Activated CD4-positive, alpha-beta T cell treated with anti-CD3 and anti-CD28 coated beads, Interleukin-2, Interleukin-4, amounts not matched to agents 100 ng/mL and 50 ng/mL, durations not matched to agents 16 hours and 8 hours (primary cell): Measurements from ENCODE around the gene HCN2.

Experiments
- DNase-seq: peaks from one replicate; pipeline ENCODE4 v3.0.0-alpha.2; 2020; ENCODE audit warnings: low spot score

Gene HCN2

DNA sequence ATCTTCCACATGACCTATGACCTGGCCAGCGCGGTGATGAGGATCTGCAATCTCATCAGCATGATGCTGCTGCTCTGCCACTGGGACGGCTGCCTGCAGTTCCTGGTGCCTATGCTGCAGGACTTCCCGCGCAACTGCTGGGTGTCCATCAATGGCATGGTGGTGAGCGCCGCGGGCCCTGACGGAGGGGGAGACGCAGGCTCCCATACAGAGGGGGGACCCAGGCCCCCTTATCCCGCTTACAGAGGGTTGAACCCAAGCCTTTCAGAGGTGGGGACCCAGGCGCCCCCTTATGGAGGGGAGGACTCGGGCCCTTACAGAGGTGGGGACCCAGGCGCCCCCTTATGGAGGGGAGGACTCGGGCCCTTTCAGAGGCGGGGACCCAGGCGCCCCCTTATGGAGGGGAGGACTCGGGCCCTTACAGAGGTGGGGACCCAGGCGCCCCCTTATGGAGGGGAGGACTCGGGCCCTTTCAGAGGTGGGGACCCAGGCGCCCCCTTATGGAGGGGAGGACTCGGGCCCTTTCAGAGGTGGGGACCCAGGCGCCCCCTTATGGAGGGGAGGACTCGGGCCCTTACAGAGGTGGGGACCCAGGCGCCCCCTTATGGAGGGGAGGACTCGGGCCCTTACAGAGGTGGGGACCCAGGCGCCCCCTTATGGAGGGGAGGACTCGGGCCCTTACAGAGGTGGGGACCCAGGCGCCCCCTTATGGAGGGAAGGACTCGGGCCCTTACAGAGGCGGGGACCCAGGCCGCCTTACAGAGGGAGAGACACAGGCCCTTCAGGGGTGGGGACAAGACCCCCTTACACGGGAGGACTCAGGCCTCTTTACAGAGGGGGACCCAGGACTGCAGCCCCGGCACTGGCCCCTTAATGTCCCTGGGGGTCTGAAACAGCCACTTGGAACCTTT, 15.6 kb downstream of the HCN2 start:
- peak; percentile 44 for DNase-seq

DNA sequence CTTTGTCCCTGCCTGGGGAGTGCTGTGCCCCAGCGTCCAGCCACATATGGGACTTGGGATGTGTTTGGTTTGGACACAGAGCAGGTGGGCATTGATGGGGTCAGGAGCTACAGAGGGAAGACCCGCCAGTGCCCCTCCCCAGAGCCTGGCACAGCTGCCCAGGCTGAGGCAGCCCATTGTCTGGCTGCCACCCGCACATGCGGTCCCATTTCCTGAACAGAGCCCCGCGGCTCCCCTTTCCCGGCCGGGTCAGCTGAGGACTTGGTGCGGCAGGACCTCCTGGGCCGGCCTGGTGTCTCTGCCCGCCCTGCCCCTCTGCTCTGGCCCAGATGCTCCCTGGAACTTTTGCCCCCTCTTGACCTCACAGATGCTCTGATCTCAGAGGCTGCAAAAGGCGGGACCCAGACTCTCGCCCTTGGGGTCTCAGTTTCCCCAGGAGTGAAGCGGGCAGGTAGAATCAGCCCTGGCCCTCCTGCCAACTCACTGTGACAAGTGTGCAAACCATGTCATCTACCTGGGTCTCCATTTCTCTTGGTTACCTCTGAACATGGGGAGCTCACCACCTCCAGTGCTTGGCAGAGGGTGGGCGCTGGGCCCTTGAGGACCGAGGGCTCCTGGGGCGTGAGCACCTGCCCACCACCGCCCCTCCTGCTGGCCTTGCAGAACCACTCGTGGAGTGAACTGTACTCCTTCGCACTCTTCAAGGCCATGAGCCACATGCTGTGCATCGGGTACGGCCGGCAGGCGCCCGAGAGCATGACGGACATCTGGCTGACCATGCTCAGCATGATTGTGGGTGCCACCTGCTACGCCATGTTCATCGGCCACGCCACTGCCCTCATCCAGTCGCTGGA, 17.8 kb downstream of the HCN2 start:
- no peak for DNase-seq

DNA sequence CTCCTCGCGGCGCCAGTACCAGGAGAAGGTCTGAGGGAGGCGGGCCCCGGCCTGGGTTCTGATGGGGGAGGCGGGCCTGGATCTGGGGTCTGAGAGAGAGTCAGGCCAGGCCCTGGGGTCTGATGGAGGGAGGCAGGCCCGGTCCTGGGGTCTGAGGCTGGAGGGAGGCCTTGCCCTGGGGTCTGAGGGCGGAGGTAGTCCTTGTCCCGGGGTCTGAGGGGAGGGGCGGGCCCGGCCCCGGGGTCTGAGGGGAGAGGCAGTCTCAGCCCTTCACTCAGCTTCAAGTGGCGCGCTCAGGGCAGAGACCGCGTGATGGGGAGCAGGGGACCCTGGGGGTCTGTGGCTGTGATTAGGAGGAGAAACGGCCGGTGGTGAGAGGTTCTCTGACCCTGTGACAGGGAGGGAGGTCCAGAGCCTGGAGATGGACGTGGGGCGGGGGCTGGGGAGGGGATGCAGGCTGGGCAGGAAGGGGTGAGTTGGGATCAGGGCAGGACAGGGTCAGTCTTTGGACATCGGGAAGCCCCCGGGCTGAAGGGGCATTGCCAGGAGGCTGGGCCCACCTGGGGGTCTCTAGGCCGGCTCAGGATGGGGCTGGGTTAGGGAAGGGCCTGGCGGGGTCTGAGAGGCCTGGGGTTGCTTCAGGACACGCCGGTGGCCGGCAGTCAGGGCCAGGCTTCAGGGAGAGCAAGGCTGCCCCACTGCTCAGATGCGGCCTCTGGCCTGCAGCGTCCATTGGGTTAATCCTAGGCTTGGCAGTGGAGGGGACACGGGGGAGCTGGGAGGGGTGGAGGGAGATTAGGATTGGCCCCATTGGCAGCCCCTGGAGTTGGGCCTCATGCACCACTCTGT, 18.7 kb downstream of the HCN2 start:
- DNase-seq, result no peak

DNA sequence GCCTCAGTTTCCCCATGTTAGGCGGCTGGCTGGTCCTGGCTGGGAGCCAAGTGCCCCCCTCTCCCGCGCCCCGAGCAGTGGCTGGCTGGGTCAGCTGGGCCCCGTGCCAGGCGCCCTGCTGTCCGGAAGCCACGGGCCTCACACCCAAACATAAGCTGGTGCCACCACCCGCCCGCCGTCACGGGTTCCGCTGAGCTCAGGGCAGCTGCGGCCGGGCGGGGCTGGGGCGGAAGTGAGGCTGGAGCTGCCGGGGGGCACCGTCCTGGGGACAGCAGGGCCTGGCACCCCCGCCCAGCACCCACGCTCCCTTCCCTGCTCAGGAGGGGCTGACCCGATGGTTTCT, 19.3 kb downstream of the HCN2 start:
- no peak for DNase-seq

DNA sequence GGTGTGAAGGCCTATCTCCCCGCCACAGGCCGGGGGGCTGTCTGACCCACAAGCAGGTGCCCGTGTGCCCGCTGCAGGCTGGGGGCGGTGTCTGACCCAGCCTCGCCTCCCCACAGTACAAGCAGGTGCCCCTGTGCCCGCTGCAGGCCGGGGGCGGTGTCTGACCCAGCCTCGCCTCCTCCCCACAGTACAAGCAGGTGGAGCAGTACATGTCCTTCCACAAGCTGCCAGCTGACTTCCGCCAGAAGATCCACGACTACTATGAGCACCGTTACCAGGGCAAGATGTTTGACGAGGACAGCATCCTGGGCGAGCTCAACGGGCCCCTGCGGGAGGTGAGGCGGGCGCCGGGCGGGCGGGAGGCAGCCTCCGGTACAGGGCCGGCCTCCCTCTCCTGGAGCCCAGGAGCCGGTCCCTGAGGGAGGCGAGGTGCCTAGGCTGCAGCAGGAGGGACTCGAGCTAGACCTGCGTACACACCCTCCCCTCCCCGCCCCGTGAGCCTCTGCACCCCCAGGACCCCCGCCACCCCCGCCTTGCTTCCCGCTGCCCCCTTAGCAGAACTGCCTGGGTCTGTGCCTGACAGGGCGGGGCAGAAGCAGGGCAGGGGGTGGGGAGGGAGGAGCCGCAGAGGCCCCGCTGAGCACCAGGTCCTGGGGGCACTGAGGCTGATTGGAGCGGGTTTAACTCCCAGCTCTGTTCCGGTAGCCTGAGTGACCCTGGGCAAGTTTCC, 20.6 kb downstream of the HCN2 start:
- peak; percentile 39 for DNase-seq

DNA sequence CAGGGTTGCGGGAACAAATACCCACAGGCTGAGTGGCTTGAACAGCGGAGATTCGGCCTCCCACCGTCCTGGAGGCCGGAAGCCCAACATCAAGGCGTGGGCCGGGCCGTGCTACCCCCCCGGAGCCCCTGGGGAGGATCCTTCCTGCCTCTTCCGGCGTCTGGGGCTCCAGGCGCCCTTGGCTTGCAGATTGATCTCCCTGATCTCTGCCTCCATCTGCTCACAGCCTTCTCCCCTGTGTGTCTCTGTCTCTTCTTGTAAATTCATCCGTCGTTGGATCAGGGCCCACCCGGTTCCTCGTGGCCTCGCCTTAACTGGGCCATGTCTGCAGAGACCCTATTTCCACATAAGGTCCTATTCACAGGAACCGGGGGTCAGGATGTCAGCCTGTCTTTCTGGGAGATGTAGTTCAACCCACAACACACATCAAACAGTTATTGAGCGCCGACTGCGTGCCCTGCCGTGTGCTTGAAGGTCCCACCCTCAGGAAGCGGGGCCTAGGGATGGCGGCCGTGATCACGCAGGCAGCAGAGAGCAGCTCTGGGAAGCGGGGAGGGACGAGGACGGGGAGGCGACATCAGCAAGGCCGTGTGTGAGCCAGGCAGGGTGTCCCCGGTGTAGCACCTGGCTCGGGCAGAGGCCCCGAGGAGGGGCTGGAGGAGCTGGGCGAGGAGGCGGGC, 21.3 kb downstream of the HCN2 start:
- DNase-seq, result peak; percentile 60

DNA sequence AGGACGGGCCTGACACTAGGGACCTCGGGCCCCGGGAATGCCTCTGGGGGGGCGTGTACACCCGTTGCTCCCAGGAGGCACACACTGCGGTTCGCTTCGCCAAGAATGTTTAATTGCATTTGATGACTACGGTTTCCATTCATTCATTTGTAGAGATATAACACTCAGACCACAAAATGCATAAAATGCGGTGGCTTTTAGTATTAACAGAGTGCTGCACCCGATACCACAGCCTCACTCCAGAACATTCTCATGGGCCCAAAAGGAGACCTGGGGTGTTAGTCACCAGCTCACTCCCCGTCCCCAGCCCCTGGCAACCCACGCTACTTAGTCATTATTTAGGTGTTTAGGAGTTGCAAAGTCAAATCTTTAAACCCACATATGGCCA, 21.8 kb downstream of the HCN2 start:
- DNase-seq, result peak; percentile 76

DNA sequence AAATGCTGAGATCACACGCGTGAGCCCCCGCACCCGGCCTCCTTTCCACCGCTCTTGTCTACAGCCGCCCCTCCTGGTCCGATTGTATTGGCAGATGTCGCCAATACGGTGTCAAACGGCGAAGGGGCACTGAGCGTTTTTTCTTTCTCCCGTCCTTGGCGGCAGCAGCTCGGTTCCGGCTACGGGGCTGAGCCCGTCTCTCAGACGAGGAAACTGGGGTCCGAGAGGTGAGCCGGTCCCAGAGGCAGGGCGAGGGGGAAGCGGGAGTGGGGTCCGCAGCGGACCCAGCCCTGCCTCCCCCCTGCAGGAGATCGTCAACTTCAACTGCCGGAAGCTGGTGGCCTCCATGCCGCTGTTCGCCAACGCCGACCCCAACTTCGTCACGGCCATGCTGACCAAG, 23.3 kb downstream of the HCN2 start:
- no peak for DNase-seq

DNA sequence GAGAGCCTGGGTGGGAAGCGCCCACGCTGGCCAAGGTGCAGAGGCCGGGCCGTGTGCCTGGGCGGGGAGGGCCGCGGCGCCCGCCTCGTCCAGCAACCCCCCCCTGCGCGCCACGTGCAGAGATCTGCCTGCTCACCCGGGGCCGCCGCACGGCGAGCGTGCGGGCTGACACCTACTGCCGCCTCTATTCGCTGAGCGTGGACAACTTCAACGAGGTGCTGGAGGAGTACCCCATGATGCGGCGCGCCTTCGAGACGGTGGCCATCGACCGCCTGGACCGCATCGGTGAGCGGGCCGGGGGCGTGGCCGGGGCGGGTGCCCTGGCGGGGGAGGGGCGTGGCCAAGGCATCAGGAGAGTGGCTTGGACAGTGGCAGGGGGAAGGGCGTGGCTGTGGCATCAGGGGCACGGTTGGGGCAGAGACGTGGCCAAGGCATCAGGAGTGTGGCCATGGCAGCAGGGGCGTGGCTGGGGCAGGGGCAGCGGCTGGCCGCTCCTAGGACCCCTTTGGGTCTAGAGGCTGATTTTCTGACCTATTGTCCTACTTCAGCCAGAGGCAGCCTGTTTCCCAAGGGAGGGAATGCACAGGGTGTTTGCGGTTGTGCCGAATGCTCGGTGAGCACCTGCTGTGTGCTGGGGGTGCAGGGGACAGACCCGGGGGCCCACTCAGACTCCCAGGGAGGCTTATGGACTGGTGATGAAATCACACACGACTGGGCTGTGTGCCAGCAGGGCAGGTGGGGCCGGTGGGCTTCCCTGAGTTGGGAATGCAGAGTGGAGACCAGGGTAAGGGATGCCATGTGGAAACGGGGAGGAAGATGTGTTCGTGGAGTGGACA, 24.3 kb downstream of the HCN2 start:
- DNase-seq, result no peak

DNA sequence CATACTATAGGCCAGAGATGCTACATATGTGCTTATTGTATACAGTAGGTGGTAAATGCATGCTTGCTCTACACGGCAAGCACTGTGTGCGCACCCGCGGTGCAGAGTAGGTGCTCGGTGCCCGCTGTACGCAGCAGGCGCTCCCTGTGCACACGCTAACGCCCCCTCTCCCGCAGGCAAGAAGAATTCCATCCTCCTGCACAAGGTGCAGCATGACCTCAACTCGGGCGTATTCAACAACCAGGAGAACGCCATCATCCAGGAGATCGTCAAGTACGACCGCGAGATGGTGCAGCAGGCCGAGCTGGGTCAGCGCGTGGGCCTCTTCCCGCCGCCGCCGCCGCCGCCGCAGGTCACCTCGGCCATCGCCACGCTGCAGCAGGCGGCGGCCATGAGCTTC, 25.9 kb downstream of the HCN2 start:
- no peak for DNase-seq

DNA sequence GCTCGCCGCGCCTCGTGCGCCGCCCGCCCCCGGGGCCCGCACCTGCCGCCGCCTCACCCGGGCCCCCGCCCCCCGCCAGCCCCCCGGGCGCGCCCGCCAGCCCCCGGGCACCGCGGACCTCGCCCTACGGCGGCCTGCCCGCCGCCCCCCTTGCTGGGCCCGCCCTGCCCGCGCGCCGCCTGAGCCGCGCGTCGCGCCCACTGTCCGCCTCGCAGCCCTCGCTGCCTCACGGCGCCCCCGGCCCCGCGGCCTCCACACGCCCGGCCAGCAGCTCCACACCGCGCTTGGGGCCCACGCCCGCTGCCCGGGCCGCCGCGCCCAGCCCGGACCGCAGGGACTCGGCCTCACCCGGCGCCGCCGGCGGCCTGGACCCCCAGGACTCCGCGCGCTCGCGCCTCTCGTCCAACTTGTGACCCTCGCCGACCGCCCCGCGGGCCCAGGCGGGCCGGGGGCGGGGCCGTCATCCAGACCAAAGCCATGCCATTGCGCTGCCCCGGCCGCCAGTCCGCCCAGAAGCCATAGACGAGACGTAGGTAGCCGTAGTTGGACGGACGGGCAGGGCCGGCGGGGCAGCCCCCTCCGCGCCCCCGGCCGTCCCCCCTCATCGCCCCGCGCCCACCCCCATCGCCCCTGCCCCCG, 26.5 kb downstream of the HCN2 start:
- DNase-seq, result no peak

DNA sequence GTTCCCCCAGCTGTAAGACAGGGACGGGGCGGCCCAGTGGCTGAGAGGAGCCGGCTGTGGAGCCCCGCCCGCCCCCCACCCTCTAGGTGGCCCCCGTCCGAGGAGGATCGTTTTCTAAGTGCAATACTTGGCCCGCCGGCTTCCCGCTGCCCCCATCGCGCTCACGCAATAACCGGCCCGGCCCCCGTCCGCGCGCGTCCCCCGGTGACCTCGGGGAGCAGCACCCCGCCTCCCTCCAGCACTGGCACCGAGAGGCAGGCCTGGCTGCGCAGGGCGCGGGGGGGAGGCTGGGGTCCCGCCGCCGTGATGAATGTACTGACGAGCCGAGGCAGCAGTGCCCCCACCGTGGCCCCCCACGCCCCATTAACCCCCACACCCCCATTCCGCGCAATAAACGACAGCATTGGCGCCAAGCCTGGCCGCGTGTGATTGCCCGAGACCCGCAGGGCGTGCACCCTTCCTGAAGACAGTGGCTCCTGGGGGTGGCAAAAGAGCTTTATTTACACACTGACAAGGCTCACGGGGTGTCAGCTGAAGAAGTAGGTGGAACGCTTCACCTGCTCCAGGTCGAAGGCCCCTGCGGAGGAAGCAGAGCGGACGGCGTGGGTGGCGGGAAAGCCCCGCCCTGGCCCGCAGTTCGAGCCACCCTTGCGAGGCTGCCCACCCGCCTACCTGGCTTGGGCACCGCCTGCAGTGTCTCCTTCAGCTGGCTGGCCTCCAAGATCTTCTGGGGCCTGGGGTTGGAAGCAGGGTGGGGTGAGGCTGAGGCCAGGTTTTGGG, 27.3 kb downstream of the HCN2 start:
- no peak for DNase-seq

DNA sequence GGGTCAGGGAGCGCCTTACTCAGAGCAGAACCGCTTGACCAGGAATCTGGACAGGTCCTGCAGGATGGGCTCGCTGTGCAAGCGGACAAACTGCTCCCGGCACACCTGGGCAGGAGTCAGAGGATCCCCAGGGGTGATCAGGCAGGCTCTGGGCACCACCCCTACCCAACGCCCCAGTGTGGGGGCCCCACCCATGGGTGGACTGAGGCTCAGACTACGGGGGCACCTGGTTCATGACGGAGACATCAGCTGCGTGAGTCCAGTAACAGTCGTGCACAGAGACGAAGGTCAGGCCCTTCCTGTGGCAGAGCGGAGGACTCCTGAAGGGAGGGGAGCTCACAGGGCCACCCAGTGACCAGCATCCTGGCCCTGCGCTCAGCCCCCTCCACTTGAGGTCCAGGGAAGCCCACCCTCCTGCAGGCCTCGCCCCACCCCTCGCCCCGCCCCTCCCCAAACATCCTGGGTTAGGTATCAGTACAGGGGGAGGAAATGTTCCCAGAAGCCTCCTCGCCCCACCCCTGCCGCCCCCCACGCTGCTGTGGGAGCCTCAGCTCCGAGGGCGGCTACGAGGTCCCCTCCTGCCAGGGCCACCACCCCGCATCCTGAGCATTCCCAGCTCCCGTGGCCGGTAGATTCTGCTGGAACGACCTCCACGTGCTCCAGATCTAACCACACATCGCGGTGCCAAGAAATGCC, 28.0 kb downstream of the HCN2 start:
- no peak for DNase-seq

DNA sequence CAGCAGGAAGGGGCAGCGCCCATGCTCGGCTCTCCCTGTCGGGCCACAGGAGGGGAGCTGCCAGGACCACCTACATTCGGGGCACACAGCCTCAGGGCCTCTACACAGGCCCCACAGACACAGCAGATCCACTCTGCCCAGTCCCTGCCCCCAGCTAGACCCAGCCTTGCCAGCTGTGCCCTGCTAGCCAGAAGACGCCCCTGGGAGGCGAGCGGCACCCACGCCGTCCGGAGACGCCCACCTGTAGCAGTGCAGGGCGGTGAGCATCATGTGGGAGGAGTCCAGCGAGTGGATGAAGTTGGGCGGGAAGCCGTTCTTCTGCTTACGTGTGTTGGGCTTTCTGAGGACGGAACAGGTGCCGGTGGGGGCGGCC, 28.6 kb downstream of the HCN2 start:
- DNase-seq, result no peak

DNA sequence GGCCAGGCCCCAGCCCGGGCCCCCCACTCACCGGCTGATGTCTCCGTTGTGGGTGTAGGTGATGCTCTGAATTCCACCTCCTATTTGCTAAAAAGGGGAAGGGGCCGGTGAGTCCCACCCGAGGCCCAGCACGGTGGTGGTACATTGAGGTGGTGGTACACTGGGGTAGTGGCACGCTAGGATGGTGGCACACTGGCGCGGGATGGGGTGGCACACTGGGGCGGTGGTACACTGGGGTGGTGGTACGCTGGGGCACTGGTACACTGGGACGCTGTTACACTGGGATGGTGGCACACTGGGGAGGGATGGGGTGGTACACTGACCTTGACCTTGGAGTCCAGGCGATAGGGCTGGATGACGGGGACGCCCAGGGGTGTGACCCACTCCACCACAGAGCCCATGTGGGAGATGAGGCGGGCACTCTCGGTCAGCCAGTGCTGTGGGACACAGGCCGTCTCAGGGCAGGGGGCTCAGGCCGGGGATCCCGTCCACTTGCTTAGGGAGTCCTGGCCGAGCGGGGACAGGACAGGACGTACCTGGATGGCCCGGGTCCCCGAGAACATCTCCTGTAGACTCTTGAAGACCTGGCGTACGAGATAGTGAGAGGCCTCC, 29.1 kb downstream of the HCN2 start:
- no peak for DNase-seq

DNA sequence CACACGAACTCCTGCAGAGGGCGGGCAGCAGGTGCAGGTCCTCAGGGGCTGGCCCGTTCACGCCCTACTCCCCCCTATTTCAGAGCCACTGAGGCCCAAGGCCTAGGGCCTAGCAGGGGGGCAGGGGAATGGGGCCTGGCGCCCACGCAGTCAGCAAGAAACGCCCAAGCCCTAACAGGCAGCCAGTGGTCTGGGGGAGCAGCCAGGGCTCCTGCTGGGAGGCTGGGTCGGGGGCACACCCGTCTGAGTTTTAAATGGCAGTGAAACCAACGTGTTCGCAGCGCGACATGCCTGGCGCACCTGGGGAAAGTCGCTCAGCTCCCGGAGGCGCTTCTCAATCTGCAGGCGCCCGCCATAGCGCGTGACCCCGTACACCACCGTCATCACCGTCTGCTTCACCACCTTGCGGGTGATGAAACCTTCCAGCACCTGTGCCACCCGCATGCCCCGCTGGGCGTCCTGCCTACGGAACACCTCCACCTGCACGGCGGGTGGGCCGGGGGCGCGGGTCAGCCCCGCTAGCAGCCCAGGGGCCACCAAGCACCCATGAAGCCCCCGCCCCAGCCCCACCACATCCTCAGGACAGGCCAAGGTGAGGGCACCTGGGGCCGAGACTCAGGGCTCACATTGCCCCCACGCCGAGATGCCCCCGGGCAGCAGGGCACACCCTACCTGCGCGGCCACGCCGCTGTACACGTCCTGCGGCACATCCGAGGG, 29.8 kb downstream of the HCN2 start:
- DNase-seq, result no peak

DNA sequence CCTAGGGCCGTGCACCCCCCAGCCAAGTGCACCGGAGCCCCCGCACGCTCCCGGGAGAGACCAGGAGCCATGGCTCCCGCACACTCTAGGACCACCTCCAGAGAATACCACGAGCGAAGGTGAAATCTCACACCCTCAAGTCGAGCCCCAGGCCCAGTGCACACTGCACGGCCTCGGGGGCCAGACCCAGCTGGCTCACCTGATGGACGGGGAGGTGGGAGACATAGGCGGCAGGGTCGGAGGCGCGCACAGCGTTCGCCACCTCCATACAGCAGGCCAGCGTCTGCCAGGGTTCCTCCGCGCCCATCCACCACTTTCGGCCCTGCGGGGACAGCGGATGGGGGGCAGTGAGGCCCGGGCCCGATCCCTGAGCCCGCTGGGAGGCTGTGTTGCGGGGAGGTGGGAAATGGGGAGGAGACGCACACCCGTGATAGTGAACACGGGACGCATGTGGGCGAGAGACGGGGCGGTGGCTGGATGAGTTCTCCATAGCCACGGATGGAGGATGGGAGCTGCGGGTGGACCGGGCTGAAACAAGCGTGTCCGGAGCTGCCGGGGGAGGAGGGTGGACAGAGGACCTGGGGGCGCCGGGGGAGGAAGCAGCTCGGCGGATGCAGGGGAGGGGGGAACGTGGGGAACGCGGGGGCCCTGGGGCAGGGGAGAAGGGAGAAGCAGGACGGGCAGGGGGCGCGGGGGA, 30.6 kb downstream of the HCN2 start:
- no peak for DNase-seq
